ENCODE data around the gene C19orf25. TPM values are rescaled to one million over a fixed set of nuclear protein-coding genes. Genes with fewer than 3 reads are reported as not detected.
"Not testable (repeated sequence)": the region's sequence is repeated elsewhere in the genome, so short reads cannot be mapped to it uniquely, and the experiment has no call there.

Gene C19orf25
- polyA plus RNA-seq, 4 donors, result 22.3 to 38.3 (median 25.8) TPM

DNA sequence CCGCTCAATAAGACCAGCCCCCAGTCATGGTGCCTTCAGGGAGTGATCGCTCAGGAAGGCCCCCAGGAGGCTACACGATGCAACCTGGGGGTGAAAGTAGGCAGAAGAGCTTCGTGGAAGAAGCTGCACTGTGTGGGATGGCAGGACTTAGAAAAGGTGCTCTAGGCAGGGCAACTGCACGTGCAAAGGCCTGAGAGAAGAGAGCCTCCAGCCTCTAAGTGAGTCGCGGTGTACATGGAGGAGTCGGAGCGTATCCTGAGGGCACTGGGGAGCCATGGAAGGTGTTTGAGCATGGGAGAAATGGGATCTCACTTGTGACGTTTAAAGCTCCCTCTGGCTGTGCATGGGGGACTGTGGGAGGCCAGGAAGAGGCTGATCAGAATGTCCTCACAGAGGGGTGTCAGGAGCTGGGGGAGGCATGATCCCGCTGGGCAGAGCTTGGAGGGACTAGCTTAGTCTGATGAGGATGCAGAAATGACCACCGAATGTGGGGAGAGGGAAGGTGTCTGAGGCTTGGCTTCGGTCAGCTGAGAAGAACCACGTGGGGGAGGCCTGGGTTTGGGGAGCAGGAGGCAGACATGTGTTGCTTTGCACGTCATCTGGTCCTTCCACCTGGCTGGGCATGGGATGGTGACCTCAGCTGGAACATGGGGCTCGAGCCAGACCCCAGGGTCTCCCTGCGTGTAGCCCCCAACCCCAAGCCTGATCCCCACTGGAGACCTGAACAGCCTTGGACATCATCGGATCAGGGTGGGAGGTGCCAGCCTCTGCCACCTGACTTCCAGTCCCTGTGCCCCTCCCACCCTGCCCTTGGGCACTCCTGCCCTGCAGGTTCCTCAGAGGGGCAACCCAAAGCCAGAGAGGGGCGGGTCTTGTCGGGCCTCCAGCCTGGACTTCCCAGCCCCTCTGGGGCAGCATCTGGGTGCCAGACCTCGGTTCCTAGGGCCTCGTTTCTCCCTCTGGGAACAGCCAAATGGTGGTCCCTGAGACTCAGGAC is 28.0 kb downstream of the C19orf25 start:
- no peak for DNase-seq (ENCODE audit: low read depth in 4 of 4, low spot score in 3 of 4)

- no peak for DNase-seq (ENCODE audit: low read depth in 4 of 4, low spot score in 3 of 4)
These were observed 29.3 kb downstream of the C19orf25 start, which contains the start of gene APC2 for GRCh38 chr19:1449467-1450442. TSS of gene APC2 (plus strand) at chr19:1450121. CDS start at chr19:1453002, 2,881 bp downstream.

DNA sequence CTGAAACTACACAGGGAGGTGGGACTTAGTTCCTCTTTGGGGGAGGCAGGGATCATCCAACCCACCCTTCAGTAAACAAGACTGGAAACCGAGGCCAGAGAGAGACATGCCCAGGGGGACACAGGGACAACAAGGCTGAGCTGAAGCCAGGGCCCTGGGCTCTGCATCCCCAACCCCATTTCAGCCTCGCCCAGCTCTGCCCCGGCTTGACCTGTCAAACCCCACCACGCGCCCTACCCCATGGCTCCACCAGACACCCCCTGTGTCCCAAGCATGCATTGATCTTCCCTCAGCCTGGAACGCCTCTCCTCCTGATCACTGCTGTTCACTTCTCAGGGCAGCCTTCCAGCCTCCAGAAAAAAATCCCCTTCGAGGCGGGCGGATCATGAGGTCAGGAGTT is 31.1 kb downstream of the C19orf25 start:
- DNase-seq (ENCODE audit: low read depth in 4 of 4, low spot score in 3 of 4), result no peak

DNA sequence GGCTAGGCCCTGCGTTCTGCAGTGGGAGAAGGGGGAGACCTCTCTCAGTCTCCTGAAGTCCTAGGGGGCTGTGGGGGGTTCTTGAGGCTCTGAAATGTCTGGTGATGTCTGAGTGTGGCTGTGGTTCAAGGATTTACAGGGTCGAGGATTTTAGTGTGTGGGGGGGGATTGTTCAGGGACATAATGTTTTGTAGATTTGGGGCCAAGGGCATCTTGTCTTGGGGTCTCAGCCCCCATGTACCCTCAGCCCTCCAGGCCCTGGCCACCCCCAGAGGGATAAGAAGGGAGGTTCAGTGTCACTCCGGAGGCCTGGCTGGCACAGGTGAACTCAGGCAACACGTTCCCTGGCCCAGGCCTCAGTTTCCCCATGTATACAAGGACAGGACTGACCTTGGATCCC is 31.5 kb downstream of the C19orf25 start:
- DNase-seq (ENCODE audit: low read depth in 4 of 4, low spot score in 3 of 4), result no peak

DNA sequence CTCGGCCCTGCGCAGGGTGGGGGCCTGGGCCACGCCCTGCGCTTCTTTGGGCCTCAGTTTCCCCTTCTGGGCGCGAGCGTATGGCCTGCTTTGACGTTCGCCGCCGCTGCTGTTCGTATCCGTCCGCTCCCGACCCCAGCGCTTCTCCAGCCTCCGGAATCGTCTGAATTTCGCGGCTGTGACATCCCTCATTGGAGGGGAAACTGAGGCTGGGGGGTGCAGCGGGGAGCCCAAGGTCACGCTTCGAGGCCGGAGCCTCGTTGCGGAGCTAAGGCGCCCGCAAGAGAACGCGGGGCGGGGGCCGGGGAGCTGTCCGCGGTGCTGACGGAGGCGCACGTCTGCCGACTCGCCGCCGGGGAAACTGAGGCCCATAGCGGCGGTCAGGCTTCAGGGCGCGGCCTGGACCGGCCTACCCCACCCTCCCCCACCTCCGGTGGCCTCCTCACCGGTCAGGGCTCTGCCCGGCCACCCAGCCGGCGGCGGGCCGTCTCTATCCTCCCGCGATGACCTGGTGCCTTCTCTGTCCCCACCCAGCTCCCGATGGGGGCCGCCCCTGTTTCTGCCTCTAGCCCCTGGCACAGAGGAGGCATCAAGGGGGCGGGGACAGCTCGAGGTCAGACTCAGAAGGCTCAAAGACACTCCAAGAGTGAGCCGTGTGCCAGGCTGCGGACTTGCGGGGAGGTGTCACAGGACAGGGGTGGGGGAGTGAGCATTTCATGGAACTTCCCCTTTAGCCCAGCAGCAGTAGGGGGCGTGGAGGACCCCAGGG is 32.1 kb downstream of the C19orf25 start:
- DNase-seq (ENCODE audit: low read depth in 4 of 4, low spot score in 3 of 4), result no peak

DNA sequence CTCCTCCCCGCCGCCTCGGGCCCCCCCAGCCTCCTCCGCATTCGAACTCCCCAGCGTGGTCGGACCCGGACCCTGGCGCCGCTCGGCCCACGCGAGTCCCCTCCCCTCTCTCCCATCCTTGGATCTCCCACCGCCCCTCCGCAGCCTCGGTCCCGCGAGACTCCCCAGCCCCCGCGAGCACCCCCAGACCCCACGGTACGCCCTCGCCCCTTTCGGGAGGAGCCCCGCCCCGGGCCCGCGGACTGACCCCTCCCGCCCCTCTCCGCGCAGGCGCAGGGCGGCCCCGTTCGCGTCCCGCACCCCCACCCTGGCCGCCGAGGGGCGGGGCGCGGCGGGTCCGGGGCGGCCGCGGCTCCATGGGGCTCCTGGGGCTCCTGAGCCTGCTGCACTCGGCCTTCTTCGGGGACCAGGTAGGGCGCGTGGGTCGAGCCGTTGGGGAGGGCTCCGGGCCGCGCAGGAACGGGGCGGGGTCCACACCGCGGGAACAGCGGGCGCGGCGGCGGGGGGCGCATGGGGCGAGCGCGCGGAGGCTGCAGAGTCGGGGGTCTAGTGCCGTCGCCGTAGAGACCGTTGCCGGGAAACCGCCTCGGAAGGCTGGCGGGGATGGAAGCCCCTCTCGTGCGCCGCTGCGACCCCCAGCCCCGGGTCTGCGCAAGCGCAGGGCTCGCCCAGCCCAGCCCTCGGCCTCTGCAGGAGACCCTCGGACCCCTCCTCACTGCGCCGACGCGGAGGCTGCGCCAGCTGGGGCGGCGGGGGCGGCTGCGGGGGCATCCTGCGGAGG is 32.9 kb downstream of the C19orf25 start:
- no peak for DNase-seq (ENCODE audit: low read depth in 4 of 4, low spot score in 3 of 4)

DNA sequence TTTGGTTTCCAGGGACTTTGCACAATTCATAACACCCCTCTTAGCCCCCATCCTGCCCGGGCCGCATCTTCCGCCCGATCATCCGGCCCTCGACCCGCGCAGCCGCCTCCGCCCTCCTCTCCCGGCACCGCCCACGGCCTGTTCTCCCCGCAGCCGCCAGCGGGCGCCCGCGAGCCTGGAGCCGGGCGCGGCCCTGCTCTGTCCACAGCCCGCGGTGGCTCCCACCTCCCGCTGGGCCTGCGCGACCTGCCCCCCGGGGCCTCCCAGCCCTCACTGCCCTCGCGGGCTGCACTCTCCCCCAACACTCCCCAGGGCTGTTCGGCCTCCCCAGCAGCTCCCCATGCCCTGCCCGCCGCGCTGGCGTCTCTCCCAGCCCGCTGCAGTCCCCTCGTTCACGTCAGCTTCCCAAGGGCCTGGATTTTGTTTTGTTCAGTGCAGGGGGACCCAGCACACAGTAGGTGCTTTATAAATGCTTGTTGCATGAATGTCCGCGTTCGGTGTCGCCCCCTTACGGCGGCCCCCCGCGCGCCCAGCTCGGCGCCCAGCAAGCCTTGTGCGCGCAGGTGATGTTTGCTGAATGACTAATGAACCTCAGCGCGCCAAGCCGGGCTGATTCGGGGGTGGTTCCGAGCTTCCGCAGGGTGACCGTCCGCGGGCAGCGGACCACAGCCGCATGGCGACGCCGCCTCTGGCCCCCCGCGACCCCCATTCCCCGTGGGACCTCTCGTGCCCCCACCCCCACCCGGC is 33.7 kb downstream of the C19orf25 start:
- DNase-seq (ENCODE audit: low read depth in 4 of 4, low spot score in 3 of 4), result no peak

DNA sequence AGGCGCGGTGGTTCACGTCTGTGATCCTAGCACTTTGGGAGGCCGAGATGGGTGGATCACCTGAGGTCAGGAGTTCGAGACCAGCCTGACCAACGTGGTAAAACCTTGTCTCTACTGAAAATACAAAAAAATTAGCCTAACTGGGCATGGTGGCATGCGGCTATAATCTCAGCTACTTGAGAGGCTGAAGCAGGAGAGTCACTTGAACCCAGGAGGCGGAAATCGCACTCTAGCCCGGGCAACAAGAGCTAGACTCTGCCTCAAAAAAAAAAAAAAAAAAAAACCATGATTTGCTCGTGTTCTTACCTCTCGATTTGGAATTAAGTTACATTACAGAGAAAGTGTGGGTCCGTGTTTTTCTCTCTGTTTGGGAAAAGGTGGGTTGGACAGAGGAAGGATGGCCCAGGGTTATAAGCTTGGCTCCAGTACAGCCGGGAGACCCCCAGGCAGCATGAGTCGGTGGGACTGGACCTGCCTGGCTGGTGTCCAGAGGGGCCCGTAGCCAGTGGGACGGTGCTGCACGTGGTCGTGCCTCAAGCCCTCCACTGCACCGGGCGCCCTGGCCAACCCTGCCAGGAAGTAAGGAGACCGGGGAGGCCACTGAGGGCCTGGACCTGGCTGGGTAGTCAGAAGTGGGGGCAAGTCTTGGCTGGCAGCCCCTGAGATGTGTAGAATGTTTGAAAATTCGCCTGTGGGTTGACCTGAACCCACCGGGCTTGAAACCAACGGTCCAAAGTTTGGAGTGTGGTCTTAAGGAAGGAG is 37.2 kb downstream of the C19orf25 start:
- DNase-seq (ENCODE audit: low read depth in 4 of 4, low spot score in 3 of 4), result no peak

DNA sequence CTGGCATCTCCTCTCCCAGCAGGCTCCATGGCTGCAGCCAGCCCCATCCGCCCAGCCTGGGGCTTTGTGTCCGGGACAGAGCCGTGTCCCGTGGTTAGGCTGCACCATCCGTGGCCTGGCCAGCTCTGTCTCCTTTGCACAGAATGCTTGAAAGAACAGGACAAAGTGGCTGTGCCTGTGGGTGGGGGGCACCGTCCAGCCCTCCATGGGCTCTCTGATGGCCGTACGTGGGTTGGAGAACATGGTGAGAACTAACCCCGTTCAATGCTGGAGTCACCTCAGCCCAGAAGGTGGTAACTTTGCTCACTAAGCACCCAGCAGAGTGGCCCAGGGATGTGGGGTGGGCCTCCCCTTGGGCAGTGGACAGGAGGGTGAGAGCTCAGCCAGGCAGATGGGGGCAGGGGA is 38.0 kb downstream of the C19orf25 start:
- DNase-seq (ENCODE audit: low read depth in 4 of 4, low spot score in 3 of 4), result no peak

GRCh38 chr19:1440418-1440801 is 38.6 kb downstream of the C19orf25 start:
- no peak for DNase-seq (ENCODE audit: low read depth in 4 of 4, low spot score in 3 of 4)

GRCh38 chr19:1439525-1440417 is 39.2 kb downstream of the C19orf25 start:
- DNase-seq (ENCODE audit: low read depth in 4 of 4, low spot score in 3 of 4), result not testable (repeated sequence)

GRCh38 chr19:1438933-1439354 is 40.1 kb downstream of the C19orf25 start:
- no peak for DNase-seq (ENCODE audit: low read depth in 4 of 4, low spot score in 3 of 4)

- DNase-seq (ENCODE audit: low read depth in 4 of 4, low spot score in 3 of 4), result peak; percentile 89 to 98 (median 90)
These were observed 40.7 kb downstream of the C19orf25 start, which contains the start of gene RPS15 for GRCh38 chr19:1438035-1438932. TSS of gene RPS15 (plus strand) at chr19:1438396. CDS start at chr19:1438426, 30 bp downstream.

DNA sequence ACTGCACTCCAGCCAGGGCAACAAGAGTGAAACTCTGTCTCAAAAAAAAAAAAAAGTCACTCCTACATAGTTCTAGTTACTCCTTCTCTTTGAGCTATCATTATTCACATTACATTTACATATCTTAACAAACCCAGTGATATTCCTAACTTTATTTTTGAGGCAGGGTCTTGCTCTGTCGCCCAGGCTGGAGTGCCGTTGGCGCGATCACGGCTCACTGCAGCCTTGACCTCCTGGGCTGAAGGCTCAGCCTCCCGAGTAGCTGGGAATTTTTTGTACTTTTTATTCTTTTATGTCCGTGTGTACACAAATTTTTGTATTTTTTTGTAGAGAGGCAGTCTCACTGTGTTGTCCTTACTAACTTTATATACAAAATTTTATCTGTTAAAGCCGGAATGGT is 41.4 kb downstream of the C19orf25 start:
- DNase-seq (ENCODE audit: low read depth in 4 of 4, low spot score in 3 of 4), result no peak

DNA sequence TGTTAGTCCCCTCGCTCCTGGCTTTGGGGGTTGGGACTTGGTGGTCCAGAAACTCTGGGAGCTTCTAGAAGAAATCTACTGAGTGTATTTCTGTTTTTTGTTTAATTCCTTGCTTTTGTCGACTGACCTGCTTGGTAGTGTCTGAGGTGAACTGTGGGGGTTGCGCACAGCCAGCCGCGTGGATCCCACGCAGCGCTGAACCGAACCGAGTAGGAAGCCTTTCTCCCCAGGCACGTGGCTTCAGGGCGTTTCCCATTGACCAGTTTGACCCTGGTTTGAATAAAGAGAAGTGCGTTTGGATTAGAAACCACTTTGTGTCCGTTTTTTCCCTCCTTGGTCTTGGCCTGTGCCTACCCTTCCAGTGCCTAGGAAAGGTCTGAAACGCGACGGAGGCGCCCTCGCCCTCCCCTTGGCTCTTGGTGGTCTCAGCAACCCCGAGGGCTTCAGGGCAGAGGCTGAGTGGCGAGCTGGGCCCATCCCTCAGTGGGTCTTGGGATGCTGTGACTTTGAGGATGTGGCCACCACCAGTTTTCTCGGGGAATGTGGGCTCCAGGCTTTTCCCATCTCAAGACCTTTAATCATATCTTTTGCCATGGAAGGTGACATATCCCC is 43.5 kb downstream of the C19orf25 start:
- DNase-seq (ENCODE audit: low read depth in 4 of 4, low spot score in 3 of 4), result no peak

Data from right renal pelvis (tissue), 4 donors.